Measurements from ENCODE around the gene PMF1. TPM values are rescaled to one million over a fixed set of nuclear protein-coding genes. Genes with fewer than 3 reads are reported as not detected.

The PMF1 gene
- total RNA-seq, 1 donor from 2014 or later, result 61.4 TPM

DNA sequence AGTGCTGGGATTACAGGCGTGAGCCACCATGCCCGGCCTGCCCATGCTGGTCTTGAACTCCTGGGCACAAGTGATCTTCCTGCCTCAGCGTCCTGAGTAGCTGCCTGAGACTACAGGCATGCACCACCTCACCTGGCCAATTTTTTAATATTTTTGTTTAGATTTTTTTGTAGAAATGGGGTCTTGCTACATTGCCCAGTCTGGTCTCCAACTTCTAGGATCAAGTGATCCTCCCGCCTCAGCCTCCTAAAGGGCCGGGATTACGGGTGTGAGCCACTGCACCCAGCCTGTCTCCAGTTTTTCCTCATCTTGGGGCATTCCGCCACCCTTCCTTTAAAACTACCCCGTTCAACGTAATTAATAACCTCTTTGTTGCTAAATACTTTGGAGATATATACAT lies 7.4 kb downstream of the PMF1 start:
- intact Hi-C loops (cut with DNase I), result no loop called here
- Histone ChIP-seq H3K27me3 (no peaks in the 10 kb centered on the region), H3K9me3 (no peaks in the 10 kb centered on the region), H3K27ac (no peak overlapping the region), H3K4me3 (no peak overlapping the region), H3K4me1 (peaks cover 0 to 7% of the 10 kb centered on the region in 2 donors), H3K36me3 (peaks cover 26 to 35% of the 10 kb centered on the region in 2 donors)
- TF ChIP-seq CTCF (IDR thresholded peaks at IDR 0.05), result no peak
- DNase-seq (ENCODE audit: low spot score in 2 of 2), result no peak

- peaks cover 26 to 40% of the 10 kb centered on the region in 2 donors for H3K36me3 ChIP-seq
- no peaks in the 10 kb centered on the region for H3K27me3 ChIP-seq
- no peak for TF ChIP-seq CTCF (IDR thresholded peaks at IDR 0.05)
- H3K9me3 ChIP-seq, result no peaks in the 10 kb centered on the region
- H3K4me1 ChIP-seq, result peaks cover 0 to 7% of the 10 kb centered on the region in 2 donors
- no peak overlapping the region for H3K4me3 ChIP-seq
- no peak overlapping the region for H3K27ac ChIP-seq
- no peak for DNase-seq (ENCODE audit: low spot score in 2 of 2)
- intact Hi-C loops (cut with DNase I), result no loop called here
Observed at GRCh38 chr1:156221986-156222692, 9.3 kb downstream of the PMF1 start.

- intact Hi-C loops (cut with DNase I), result loop anchor here (1.0 to 2.0 kb wide), 2 partner anchors 79 to 135 kb away; no protein-coding TSS in a partner anchor
- Histone ChIP-seq H3K36me3 (peaks cover 35 to 36% of the 10 kb centered on the region in 2 donors), H3K4me3 (no peak overlapping the region), H3K27me3 (no peaks in the 10 kb centered on the region), H3K9me3 (no peaks in the 10 kb centered on the region), H3K27ac (no peak overlapping the region), H3K4me1 (no peaks in the 10 kb centered on the region)
- no peak for DNase-seq (ENCODE audit: low spot score in 2 of 2)
- no peak for TF ChIP-seq CTCF (IDR thresholded peaks at IDR 0.05)
Observed at GRCh38 chr1:156225677-156226014, 12.8 kb downstream of the PMF1 start.

GRCh38 chr1:156226116-156226538 lies 13.3 kb downstream of the PMF1 start:
- no peak for TF ChIP-seq CTCF (IDR thresholded peaks at IDR 0.05)
- no peaks in the 10 kb centered on the region for H3K9me3 ChIP-seq
- no peaks in the 10 kb centered on the region for H3K27me3 ChIP-seq
- intact Hi-C loops (cut with DNase I), result no loop called here
- H3K27ac ChIP-seq, result no peak overlapping the region
- H3K36me3 ChIP-seq, result peaks cover 30 to 31% of the 10 kb centered on the region in 2 donors
- H3K4me3 ChIP-seq, result no peak overlapping the region
- H3K4me1 ChIP-seq, result no peaks in the 10 kb centered on the region
- DNase-seq (ENCODE audit: low spot score in 2 of 2), result no peak

DNA sequence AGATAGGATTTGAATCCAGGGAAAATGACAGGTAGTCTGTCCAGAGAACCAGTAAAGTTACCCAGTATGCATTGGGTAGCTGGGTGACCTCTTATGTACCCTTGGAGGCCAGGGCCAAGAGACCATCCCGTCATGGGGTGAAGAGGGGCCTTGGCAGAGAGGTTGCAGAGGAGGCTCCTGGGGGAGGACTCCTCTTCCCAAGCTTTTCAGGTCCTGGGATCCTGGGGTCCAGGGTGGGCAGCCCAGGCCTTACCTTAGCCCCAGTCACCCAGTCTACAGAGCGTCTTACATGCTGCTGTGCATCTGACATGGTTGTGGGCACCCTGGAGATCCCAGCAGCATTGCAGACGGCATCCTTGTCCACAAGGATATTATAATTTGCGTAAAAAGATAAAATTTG lies 14.0 kb downstream of the PMF1 start:
- H3K9me3 ChIP-seq, result no peaks in the 10 kb centered on the region
- H3K4me1 ChIP-seq, result no peaks in the 10 kb centered on the region
- H3K36me3 ChIP-seq, result peaks cover 25 to 26% of the 10 kb centered on the region in 2 donors
- intact Hi-C loops (cut with DNase I), result no loop called here
- H3K27me3 ChIP-seq, result no peaks in the 10 kb centered on the region
- no peak for TF ChIP-seq CTCF (IDR thresholded peaks at IDR 0.05)
- DNase-seq (ENCODE audit: low spot score in 2 of 2), result no peak
- H3K4me3 ChIP-seq, result no peak overlapping the region
- no peak overlapping the region for H3K27ac ChIP-seq
